GM15510 (cell line): ENCODE measurements around the gene PTGDR2.

Experiments used
- POLR2A ChIP-seq: IDR thresholded peaks from 3 replicates; pipeline ENCODE4 v1.6.1; 2011; ENCODE audit warnings: borderline replicate concordance; ENCODE audit not compliant: insufficient read length; ENCODE audit errors: extremely low read depth

The PTGDR2 gene

GRCh38 chr11:60855726-60856633 is at the start of gene PTGDR2:
Gene PTGDR2 (minus strand): TSS chr11:60855950. CDS start chr11:60853722, 2,228 bp downstream.
- TF ChIP-seq POLR2A = no peak

- TF ChIP-seq POLR2A = no peak
Measured at GRCh38 chr11:60905047-60905446, 49.3 kb upstream of the PTGDR2 start.

- TF ChIP-seq POLR2A = no peak
Measured at GRCh38 chr11:60902625-60903024, 46.9 kb upstream of the PTGDR2 start.

GRCh38 chr11:60900673-60901404 is 45.1 kb upstream of the PTGDR2 start:
- no peak for TF ChIP-seq POLR2A

- no peak for TF ChIP-seq POLR2A
Measured at GRCh38 chr11:60899977-60900376, 44.2 kb upstream of the PTGDR2 start.

GRCh38 chr11:60899046-60899936 is 43.5 kb upstream of the PTGDR2 start:
- no peak for TF ChIP-seq POLR2A

GRCh38 chr11:60897496-60897895 is 41.7 kb upstream of the PTGDR2 start:
- TF ChIP-seq POLR2A = no peak

- TF ChIP-seq POLR2A = no peak
Measured at GRCh38 chr11:60895687-60896086, 39.9 kb upstream of the PTGDR2 start.

GRCh38 chr11:60891103-60891741 is 35.5 kb upstream of the PTGDR2 start:
- no peak for TF ChIP-seq POLR2A

- TF ChIP-seq POLR2A = no peak
Measured at GRCh38 chr11:60890696-60891095, 34.9 kb upstream of the PTGDR2 start.

- TF ChIP-seq POLR2A = no peak
Measured at GRCh38 chr11:60889869-60890311, 34.1 kb upstream of the PTGDR2 start.

GRCh38 chr11:60887556-60887955 is 31.8 kb upstream of the PTGDR2 start:
- TF ChIP-seq POLR2A = no peak

- no peak for TF ChIP-seq POLR2A
Measured at GRCh38 chr11:60880643-60881282, 25.0 kb upstream of the PTGDR2 start.

GRCh38 chr11:60879971-60880588 is 24.3 kb upstream of the PTGDR2 start:
- TF ChIP-seq POLR2A = no peak

- TF ChIP-seq POLR2A = no peak
Measured at GRCh38 chr11:60879104-60879503, 23.4 kb upstream of the PTGDR2 start.
